ENCODE data around the gene KLF11.
A peak's percentile ranks its signal among the peaks of the same experiment; 100 is the strongest.
"Not testable (repeated sequence)": the region's sequence is repeated elsewhere in the genome, so short reads cannot be mapped to it uniquely, and the experiment has no call there.

KLF11 gene

GRCh38 chr2:10027660-10028330 is 15.6 kb upstream of the KLF11 start:
- no peak for DNase-seq

GRCh38 chr2:10028407-10028987 is 14.9 kb upstream of the KLF11 start:
- DNase-seq = no peak

DNA sequence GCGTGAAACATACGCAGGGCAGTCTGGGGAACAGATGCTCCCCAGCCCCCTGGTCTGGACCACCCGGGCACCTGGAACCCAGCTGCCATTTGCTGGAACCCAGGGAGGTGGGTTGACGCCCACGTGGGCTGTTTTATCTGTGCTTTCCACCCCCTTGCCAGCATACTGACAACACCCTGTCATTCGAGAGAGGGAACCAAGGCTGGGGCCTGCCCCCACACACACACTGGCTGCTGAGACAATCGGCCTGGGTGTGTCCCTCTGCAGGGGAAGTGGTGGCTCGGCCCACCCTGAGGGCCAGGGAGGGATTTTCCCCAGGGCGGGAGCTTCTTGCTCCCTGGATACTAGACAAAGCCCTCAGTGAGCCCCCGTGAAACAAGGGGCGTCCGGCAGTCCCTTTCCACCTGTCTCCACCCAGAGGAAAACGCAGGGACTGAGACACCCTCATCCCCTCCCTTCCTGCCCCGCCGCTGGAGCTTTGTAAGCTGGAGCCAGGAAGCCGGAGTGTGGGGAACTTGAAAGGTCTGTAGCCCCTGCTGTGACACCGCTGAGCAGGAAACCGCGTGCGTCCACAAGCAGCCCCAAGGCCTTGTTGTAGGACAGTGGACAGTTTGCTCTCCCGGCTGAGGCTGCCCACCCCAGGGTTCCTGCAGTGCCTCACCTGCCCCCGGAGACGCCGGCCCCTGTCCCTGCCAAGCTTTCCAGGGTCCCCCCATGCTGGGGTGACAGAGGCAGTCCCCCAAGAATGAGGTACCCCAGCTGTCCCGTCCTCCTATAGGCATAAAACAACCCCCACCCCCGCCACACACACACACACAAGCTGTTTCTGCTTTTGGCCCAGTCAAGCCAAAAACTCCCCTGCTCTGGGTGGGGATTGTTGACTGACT is 14.1 kb upstream of the KLF11 start:
- no peak for DNase-seq

DNA sequence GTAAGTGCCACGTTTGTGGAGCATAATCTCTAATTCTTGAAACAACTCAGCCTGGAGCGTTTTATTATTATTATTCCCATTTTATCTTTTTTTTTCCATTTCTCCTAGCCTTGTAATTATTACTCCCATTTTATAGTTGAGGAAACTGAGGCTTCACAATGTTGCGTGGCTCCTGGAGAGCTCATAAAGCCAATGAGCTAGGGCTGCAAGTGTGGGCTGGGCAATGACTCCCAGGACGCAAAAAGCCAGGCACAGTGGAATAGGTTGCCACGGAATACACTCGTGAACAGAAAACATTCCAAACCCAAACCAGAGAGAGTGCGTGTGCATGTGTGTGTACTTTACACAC is 13.5 kb upstream of the KLF11 start:
- DNase-seq = no peak

- no peak for DNase-seq
These were observed 13.0 kb upstream of the KLF11 start for GRCh38 chr2:10030311-10030736.

DNA sequence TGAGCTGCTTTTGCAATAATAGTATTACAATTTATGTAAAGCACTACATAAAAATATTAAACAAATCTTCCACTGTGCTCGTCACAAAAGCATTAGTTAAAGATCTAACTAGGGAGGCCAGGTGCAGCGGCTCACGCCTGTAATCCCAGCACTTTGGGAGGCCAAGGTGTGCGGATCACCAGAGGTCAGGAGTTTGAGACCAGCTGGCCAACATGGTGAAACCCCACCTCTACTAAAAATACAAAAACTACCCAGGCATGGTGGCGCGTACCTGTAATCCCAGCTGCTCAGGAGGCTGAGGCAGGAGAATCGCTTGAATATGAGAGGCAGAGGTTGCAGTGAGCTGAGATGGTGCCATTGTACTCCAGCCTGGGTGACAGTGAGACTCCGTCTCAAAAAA is 12.6 kb upstream of the KLF11 start:
- DNase-seq = not testable (repeated sequence)

DNA sequence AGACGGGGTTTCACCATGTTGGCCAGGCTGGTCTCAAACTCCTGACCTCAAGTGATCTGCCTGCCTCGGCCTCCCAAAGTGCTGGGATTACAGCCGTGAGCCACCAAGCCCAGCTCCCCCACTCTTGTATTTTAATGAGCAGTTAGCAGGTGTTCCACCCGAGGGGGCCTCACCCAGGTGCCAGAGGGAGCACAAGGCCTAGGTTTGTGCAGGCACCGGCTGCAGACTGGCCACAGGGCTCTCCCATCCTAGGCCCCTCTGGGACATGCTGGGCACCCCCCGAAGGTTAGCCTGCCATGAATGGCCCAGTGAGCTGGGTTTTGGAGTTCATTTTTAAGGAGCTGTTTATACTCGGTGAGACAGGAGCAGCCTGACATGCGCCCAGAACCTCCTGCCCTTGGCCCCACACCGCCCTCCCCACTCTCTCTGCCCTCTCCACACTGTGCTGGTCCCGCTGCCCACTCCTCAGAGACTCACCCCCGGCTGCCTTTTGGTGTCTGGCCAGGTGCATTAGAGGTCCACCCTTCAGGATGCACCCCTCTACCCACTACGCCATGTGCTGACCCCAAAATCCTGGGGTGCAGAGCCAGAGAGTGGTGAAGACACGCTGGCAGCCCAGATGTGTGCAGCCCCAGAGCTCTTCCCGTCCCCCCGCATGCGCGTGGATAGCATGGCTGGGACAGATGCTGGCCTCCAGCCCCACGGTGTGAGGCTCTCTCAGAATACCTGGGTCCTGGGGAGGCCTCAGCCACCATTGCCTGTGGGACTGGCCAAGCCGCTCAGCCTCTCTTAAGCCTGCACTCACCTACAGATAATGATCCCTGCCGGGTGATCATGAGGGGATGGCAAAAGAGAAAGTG is 11.2 kb upstream of the KLF11 start:
- no peak for DNase-seq

- DNase-seq = no peak
These were observed 10.6 kb upstream of the KLF11 start for GRCh38 chr2:10032746-10033105.

DNA sequence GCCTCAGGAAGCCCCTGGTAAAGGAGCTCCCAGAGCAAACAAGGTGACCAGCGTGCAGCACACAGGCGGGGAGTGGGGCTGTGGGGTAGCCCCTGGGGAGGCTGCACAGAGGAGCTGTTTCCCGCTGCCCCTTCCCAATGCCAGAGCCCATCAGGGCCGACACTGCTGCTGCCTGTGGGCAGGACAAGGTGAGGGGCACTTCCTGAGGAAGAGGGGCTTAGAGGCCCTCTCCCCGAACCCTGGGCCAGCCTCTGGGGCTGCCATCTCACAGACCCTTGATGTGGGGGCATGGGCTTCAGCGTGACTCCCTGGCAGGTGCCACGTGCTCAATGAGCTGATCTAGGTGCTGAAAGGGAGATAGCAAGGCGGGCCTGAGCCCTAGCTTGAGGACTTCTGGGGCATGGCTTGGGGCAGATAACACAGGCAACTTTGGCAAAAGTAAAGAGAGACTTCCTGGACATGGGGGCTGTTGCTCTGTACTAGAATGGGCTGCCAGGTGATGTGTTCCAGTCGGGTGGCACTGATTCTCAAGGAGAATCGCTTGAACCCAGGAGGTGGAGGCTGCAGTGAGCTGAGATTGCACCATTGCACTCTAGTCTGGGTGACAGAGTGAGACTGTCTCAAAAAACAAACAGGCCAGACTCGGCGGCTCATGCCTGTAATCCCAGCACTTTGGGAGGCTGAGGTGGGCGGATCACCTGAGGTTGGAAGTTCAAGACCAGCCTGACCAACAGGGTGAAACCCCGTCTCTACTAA is 9.9 kb upstream of the KLF11 start:
- DNase-seq = no peak

DNA sequence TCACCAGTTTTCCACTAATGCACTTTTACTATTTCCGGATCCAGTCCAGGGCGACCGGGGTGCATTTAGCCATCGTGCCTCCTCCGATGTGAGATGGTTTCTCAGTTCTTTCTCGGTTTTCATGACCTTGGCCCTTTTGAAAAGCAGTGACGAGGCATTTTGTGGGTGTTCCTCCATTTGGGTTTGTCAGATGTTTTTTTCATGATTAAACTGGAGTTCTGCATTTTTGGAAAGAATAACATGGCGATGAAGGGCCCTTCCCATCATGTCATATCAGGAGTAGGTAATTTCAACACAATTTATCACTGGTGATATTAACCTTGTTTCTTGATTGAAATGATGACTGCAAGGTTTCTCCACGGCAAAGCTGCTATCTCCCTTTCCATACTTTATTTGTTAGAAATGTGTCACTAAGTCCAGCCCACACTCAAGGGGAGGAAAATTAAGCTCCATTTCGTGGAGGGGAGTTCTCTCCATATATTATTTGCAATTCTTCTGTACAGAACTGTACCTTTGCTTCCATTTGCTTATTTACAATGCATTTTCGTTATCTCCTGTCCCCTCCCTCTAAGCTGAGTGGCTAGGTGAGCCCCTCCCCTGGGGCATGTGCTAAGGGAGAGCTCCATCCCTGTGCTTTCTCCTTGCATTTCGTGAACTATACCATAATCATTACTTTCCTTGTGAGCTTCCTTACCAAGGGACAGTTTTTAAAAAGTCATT is 8.9 kb upstream of the KLF11 start:
- no peak for DNase-seq

DNA sequence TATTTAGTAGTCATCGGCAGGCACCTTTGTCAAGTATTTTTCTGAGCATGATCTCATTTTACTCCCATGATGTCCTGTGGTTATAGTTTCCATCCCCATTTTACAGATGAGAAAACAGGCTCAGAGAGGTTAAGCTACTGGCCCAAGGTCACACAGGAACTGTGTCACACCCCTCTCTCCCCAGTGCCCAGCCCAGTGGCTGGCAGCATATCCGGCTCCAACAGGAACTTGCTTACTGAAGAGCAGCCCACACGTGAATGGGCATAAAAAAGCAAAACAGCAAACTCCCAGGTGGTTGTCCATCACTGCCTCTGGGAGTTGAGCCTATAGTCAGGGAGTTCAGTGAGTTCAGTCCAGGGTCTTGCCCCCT is 8.3 kb upstream of the KLF11 start:
- no peak for DNase-seq

DNA sequence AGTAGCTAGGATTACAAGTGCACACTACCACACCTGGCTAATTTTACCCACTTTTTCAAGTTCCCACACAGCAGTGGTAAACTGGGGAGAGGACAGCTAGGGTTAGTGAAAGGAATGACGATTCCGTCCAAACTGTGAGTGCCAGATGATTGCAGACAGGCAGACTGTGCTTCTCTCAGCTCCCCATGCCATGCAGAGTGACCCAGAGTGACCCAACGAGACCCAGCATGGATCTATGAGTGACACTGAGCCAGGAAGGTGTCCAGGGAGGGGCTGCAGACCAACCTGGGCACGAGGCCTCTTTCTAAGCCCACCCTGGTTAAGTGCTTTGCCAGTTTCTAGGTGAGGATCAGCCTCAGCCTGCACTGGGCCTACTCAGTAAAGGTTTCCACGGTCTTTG is 7.7 kb upstream of the KLF11 start:
- no peak for DNase-seq

GRCh38 chr2:10036095-10036884 is 7.1 kb upstream of the KLF11 start:
- no peak for DNase-seq

DNA sequence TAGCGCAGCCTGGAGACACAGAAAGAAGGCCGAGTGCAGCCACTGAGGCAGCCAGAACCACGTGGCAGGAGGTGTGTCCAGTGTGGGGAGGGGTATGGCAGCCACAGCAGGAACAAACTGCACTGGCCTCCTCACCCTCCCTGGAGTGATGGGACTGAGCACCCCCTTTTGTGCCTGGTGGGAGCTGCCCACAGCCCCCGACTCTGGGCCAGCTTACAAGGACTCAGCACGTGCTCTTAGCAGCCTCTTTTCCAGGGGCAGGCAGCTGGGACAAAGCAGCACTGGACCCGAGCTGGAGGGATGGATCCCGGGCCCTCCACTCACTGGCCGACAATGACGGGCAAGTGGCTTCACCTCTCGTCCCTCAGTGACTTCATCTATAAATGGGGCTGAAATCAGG is 5.2 kb upstream of the KLF11 start:
- DNase-seq = no peak

DNA sequence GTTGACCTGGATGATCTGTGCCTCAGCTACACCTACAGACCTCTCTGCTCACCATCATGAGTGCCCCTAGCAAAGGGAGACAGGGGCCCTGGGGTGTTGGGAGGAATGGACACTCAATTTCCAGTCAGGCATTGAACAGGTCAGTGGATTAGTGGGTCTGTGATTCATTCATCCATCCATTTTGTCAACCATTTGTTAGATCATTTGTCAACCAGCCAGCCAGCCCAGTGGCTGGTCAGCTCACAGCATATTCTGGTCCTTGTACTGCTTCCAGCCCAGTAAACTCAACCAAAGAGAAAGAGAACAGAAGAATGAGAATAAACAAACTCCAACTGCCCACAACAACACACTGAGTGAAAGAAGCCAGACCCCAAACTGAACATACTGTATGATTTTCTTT is 4.6 kb upstream of the KLF11 start:
- DNase-seq = no peak

DNA sequence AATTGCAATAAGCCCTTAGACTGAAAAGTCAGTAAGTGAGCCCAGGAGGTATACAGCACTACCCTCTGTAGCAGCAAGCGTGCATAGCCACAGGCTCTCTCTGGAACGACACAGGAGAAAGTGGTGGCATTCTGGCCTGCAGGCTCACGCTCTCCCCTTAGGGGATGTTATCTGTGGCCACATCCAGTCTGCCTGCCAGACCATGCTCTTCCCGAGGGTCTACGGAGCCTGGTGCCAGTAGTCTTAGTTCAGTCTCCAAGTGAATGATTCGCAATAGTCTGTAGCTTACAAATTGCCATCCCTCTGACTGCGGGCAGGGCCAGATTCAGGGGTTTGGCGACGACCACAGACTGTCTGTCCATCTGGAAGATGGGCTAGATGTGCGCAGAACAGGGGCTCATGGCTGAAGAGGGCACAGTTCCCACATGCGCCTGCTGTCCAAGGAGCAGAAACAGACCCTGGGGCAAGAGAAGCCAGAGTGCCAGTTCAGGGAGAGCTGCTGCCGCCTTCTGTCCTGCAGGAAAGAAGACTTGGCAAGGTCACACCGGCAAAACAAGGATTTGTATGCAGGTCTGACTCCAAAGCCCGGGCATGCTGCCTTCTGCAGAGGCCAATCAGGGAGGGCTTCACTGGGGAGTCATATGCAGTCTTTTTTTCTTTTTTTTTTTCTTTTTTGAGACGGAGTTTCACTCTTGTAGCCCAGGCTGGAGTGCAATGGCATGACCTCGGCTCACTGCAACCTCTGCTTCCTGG is 3.5 kb upstream of the KLF11 start:
- DNase-seq = no peak

DNA sequence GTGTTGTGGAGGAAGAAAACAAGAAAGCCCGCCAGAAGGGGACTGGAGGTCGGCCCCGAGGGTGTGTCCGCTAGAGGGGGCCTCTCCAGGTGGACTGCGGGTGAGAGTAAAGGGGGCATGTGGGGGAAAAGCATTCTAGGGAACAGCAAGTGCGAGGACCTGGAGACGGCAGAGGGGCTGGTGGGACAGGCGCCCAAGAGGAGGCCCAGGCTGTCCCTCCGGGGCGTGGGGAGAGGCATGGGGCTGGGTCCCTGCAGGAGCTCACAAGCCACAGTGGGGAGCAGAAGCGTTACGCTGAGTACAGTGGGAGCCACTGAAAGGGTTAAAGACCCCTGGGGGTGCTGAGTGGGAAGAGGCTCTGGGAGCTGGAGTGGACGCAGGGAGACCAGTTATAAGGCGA is 1.6 kb upstream of the KLF11 start:
- DNase-seq = no peak

DNA sequence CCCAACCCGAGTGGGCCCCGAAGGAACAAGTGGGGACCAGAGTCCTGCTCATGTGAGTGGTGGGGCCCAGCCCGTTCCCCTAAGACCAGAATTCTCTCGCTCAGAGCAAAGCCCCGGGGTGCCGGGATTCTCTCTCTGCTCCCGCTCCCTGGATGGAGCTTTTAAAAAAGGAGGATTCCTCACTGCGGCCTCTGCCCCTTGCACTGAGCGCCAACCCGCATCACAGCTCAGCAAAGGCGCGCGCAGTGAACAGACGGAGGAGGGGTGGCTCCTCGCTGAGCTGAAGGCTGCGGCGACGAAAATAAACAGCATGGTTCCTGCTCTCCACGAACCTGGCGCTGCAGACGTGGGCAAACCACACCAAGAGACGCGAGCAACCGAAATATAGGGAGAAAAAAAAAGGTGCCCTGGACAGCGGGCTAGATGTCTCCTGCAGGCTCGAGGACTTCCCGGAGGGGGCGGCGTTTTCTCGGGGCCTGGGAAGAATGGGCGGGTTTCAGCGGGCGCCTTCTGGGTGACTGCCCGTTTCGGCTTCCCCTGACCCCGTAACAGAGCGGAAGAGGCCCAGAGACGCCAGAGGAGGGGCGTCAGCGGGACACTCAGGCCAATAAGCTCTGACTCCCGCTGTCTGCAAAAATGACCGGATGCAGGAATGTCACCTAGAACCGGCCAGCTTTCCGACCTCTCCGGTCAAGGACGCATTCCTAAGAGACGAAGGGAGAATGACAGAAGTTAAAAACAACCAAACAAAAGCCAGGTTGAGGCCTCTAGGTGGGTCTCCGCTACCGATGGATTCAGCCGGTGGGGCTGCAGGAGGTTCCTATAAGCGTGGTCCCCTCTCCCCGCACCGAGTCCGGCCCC is 819 bp upstream of the KLF11 start:
- DNase-seq = no peak

- DNase-seq = peak; percentile 80 to 84
These were observed 704 bp downstream of the KLF11 start for GRCh38 chr2:10043906-10044601.

All from stimulated activated CD4-positive, alpha-beta T cell treated with anti-CD3 and anti-CD28 coated beads, Interleukin-2, amount 100 ng/mL, for 48 hours (primary cell).